Peyer's patch (tissue), 4 donors: ENCODE measurements around the gene MLF2.

Source experiments
- POLR2A ChIP-seq, 2 donors: fragments of 450-650 bp; IDR thresholded peaks; one replicate each; pipeline ENCODE4 v1.5.1; 2017; ENCODE audit warnings: antibody characterized with exemption in 2 of 2, mild to moderate bottlenecking in 2 of 2, moderate library complexity in 2 of 2
- TF ChIP-seq, protein P1 (sequence below), 6 experiments: fragments of 450-650 bp in 4 of 6; fragments of 200-600 bp in 2 of 6; sonication (generic) in 1 of 6; IDR thresholded peaks; one replicate each; pipeline ENCODE4 v1.5.1; 2017 to 2019; ENCODE audit warnings: antibody characterized with exemption in 6 of 6, mild to moderate bottlenecking in 3 of 6, moderate library complexity in 1 of 6

- TF ChIP-seq, protein P1, sequence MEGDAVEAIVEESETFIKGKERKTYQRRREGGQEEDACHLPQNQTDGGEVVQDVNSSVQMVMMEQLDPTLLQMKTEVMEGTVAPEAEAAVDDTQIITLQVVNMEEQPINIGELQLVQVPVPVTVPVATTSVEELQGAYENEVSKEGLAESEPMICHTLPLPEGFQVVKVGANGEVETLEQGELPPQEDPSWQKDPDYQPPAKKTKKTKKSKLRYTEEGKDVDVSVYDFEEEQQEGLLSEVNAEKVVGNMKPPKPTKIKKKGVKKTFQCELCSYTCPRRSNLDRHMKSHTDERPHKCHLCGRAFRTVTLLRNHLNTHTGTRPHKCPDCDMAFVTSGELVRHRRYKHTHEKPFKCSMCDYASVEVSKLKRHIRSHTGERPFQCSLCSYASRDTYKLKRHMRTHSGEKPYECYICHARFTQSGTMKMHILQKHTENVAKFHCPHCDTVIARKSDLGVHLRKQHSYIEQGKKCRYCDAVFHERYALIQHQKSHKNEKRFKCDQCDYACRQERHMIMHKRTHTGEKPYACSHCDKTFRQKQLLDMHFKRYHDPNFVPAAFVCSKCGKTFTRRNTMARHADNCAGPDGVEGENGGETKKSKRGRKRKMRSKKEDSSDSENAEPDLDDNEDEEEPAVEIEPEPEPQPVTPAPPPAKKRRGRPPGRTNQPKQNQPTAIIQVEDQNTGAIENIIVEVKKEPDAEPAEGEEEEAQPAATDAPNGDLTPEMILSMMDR (IDR thresholded peaks at IDR 0.05), result no peak
- no peak for TF ChIP-seq POLR2A (IDR thresholded peaks at IDR 0.05)
Measured at GRCh38 chr12:6725350-6725749, 27.6 kb downstream of the MLF2 start.
